Fibroblast of skin of left biceps (primary cell): Measurements from ENCODE around the gene DDX41.
"Not testable (repeated sequence)": the region's sequence is repeated elsewhere in the genome, so short reads cannot be mapped to it uniquely, and the experiment has no call there.

Experiments used
- DNase-seq, 2 experiments: peaks; one replicate each; pipeline ENCODE4 v3.0.0-alpha.2; 2013; ENCODE audit warnings: low read depth in 2 of 2

DDX41 gene

DNA sequence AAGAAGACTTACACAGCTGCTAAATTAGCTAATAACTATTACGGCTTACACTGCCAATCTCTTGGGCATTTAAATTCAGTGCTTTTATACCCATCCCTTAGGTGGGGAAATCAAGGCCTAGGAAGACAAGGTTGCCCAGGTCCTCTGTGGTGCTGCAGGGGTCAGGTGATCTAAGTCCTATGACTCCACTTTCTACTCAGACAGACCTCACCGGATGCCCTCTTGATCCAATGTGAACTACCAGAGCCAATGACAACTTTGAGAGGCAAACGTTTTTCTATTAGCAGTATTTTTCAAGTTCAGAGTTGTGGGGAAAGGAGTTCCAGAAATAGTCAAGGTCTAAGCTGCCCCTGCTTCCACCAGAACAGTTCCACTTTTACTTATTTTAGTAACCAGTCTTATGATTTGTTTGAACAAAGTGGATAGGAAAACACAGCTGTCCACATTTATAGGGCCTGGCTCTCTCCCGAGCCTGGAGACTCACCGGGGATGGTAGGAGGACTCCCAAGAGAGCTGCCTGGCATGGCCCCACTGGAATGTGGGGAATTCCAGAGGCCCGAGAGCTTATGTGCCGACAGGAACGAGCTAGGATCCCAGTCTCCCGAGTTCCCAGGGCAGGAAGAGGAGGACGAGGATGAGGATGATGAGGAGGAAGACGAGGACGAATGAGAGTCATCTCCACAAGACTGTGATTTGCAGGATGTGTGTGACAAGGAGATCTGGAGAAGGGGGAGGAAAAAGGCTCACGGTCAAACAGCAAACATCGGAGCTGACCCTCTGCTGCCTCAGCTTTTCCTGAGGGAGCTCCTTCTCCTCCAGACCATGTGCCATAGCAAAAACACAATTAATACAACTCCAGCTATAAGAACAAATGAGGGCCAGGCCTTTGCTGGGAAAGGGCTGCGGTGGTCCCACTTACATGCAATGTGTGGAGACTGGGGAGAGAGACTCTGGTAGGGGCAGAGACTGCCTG, 20.9 kb upstream of the DDX41 start:
- no peak for DNase-seq

DNA sequence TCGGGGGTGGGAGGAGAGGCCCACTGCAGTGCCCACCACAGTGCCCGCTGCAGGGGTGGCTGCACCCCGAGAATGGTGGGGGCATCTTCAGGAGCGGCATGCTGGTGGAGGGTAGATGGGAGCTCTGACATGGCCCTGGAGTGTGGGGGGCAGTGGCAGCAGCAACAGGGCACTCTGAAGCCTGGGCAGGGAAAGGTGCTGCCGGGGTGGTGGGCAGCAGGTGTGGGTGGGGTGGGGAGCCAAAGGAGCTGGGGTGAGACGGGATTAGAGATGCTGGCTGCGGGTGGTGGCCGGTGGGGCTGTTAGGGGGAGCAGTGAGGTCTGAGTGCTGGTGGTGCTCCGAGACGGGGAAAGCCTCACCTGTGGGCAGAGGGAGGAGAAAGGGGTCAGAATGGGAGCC, 19.6 kb upstream of the DDX41 start:
- no peak for DNase-seq

DNA sequence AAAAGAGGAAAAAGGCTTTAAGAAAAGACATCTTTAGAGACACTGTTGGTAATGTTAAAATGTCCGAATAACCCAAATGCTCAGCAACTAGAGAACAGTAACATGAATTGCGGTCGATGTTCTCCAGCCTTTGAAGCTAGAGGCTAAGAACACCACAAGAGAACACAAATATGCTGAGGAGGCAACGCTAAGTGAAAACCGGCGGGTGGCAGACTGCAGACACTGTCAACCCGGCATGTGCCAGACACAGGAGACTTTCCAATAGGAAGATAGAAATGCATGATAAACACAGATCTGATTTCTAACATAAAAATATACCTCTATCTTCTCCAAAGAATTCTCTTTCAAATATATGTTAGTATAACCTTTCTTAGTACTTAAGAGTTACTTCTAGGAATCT, 18.4 kb upstream of the DDX41 start:
- no peak for DNase-seq

DNA sequence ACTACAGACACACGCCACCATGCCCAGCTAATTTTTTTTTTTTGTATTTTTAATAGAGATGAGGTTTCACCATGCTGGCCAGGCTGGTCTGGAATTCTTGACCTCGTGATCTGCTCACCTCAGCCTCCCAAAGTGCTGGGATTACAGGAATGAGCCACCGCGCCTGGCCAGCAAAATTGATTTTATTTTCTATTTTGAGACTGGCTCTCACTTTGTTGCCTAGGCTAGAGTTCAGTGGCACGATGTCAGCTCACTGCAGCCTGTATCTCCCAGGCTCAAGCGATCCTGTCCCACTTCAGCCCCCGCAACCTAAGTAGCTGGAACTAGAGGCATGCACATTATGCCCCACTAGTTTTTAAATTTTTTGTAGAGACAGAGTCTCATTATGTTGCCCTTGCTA, 17.7 kb upstream of the DDX41 start:
- not testable (repeated sequence) for DNase-seq

DNA sequence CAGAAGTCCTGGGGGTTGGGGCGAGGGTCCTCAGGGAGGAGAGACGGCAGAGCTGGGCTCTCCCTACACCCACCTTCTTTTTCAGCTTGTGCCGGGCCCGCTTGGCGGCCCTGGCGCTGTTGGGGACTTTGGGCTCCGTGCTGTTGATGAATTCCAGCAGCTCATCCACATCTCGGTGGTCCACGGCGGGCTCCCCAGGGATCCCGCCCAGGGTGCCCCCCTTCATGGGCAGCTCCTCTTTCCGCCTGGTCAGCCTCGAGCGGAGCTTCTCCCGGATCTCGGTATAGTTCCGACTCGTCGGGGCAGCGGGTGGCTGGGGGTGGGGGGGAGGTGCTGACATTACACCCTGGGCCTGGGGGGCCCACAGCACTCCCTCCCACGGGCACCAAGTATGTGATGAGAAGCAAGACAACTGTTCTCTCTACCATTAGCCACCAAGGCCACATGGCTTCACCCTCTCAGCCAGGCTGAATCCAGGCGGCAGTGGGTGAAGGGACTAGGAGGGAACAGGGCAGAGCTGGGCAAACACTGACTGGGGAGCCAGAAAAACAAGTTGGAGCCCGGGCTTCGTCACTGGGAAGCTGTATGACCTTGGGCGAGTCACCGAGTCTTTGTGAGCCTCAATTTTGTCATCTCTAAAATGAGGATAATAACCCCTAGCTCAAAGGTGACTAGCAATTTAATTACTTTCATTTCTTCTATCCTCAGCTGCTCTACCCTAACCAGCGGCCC, 14.6 kb upstream of the DDX41 start:
- no peak for DNase-seq

DNA sequence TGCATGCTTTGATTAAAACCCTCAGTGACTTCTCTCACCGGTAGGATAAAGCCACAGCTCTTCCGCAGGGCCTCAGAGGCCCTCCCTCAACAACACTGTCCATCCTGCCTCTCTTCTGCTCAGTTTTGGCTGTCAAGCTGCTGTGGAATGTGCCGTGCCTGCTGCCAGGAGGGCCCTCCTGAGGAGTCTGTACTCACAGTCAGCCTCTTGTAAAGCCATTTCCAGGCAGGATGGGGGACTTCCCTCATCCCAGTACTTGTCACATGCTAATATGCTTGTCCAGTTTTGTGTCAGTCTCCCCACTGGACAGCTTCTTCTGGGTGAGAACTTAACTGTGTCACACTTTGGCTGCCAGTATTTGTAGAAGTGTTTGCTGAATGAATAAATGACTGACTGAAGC, 13.9 kb upstream of the DDX41 start:
- DNase-seq, result no peak

DNA sequence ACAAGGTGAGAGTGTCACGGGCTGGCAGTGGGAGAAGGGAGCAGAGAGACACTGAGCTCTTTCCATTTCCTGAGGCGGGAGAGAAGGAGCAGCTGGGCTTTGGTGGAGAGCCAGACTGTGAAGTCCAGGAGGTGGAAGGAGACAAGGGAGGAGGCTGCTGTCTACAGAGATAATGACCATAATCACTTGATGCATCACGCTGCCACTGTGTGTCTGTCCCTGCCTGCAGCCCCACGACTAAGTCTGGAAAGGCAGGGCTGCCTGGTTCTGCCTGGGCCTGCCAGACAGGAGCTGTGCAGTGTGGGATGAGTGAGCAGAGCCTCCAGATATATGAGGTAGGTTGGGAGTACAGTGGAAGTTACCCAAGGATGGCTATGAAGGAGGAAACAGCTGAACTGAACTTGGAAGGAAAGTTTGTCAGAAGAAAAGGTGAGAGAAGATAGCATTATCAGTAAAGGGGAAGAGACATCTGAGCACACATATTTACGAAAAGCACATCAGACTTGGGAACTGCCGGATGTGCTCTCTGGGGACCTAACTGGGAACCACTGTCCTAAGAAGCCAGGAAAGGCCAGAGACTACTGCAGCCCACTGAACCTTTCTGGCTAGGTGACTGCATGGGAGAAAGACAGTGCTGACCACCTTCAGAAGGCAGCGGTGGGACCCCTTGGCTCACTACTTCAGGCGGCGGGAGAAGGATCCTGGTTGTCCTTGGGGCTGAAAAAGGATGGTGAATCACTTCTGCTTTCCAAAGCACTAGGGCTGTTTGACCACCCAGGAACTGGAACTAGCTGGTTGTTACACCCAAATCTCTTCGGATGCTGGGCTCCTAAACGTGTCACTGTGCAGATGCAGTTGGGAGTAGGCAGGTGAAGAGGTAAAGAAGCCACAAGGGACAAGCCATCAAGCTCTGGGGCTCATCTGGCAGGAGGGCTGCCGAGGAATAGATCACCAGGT, 12.8 kb upstream of the DDX41 start:
- DNase-seq, result no peak

DNA sequence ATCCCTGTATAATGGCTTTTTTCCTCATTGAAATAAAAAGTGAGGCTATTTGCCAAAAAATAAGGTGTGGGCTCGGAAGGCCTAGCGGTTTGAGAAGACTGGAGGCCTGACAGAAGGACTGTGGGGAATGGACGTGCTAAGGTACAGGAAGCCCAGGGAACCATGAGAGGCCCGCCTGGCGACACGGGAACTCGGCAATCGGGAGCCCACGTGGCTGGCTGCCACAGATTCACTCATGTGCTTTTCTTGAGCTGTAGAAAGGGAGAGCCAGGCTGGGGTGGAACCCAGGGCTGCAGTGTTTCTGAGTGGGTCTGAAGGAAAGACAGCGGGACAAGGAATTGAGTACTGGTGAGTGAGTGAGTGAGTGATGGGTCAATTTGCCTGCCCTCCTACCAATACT, 11.9 kb upstream of the DDX41 start:
- DNase-seq, result no peak

DNA sequence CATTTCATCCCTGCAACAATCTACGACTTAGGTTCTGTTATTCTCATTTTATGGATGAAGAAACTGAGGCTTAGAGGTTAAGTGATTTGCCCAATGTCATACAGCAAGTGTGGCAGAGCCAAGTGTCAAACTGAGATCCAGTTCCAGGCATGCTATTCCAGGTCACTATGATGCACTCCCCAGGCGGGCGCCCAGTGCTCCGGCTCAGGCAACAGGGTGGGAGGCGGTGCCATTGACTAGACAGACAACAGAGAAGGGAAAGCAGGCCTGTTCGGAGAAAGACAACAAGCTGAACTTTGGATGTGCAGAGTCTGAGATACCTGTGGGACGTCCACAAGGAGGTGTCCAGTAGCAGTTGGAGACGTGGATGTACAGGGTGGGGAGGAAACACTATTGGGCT, 10.8 kb upstream of the DDX41 start:
- no peak for DNase-seq

DNA sequence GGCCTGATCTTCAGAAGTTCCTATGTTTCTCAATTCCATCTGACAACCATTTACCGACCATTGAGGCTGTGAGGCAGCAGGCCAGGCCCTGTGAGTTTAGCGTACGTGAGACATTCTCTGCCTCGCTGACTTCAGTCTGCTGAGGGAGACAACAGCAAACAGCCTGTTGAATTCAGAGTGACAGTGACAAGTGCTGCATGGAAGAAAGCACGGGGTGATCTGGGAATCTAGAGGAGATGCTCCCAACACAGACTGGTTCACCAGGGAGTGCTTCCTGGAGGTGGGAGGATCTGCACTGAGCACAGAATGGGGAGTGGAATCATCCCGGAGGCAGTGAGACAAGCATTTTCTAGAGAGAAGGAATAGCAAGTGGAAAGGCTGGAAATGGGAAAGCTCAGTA, 10.0 kb upstream of the DDX41 start:
- no peak for DNase-seq

DNA sequence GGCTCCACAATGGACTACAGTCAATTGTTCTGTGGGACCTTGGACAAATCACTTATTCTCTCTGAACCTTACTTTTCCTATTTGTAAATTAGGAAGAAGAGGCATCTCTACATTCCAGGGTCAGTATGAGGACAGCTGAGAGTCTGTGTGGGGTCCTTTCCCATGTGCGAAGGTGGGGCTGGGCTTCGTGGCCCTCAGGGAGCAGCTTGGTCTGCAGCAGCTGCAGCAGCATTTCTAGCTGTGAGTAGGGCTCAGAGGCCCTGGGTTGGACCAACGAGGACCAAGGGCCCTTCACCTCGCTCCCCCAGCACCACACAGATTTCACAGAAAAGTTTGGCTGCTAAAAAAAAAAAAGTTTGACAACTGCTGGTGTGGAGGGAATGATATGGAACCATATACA, 9.4 kb upstream of the DDX41 start:
- no peak for DNase-seq

DNA sequence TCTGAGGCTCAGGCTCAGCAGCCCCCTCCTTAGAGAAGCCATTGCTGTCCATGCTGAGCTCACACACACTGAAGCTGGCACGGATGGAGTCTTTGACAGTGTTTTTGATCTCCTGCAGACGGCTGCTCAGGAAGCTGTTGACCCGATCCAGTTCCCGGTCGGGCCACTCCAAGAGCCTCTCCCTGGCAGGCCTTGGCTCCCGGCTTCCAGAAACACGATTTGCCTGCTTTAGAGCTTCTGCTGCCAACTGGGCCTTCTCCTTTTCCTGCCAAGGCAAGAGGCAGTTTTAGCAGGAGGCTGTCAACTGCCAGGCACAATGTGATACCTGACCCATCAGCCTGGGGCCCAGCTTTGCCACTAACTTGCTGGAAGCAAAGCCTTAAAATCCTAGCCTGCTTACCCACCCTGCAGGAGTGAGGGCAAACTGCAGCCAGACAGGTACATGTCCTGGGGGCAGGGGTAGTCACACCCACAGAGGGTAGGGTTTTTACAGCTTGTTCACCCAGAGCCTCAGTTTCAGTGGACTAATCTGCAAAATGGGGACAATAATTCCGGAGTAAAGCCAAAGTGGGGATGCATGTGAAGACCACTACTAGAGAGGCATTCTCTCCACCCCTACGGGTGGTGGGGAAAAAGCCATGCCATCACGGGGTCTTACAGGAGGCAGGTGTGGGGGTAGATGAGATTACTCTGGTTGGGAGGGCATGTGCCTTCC, 8.3 kb upstream of the DDX41 start:
- DNase-seq, result no peak

DNA sequence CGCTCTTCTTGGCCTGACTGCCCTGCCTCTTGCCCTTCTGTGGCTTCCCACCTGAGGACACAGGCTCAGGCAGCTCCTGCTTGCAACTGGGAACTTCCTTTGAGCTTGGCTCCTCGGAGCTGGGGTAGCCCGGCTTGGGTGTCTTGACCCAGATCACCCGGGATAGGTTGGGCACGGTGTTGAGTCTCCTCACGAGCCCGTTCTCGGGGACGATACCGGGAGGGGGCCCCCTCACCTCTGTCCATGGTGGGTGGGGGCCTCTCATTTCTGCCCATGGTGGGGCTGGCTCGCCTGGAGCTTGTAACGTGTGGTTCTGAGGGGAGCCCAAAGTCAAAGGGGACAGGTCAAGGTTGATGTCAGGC, 7.8 kb upstream of the DDX41 start:
- DNase-seq, result no peak

DNA sequence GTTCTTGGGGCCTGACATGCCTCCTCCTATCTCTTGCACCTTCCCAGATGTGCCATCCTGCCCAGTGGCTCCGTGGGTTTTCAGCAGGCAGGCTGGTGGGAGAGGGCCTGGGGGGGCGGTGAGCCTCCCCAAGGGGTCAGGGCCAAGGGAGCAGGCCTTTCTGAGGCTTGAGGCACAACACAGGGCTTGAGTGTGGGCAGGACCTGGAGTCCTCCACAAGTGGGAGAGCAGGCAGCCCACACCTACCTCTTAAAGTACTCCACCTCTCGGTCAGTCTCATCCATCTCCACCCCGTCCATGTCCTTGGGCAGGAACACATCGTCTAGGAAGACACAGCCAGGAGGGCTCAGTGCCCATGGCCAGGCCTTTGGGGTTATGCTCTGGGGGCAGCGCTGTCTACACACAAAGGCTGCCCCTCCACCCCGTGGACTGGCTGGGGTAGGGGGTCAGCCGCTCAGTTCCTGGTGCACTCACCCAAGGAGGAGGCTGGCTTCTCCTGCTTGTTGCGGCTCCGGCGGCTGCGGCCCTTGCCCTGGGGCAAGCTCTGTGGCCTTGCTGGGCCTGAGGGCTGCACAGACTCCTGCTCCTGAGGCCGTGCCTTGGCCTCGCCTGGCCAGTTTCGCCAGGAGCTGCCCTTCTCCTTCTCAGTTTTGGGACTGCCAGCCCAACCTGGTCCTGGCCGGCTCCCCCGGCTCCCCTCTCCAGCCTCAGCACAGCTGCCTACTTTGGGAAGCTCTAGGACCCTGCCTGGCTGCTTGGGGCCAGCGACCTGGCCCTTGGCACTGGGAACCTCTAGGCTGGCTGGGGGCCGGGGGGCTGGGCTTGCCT, 7.2 kb upstream of the DDX41 start:
- DNase-seq, result no peak

DNA sequence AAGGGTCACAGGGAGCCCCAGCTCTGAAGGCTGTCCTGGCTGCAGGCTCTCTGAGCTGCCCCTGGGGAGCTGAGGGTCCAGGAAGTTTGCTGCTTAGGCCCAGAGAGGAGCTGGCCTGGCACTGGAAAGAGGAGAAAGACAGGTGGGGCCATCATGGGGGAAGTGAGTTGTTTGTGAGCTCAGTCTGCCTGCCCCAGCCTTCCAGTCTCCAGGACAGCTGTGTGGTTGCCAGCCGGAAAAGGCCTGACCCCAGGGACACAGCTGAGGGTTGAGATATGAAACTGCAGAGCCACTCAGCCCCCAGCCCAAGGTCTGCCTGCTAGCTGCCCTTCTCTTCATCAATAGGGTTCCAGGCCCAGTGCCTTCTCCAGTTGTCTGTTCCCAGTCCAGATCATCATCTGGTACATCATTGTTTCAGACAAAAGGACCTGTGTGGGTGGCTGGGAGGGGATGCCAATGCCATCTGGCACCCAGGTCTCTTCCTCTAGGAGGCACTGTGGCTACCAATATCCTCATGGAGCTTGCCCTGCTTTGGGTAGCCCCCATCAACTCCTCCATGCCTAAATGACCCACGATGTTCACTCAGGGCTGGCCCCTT, 4.3 kb upstream of the DDX41 start:
- DNase-seq, result no peak

DNA sequence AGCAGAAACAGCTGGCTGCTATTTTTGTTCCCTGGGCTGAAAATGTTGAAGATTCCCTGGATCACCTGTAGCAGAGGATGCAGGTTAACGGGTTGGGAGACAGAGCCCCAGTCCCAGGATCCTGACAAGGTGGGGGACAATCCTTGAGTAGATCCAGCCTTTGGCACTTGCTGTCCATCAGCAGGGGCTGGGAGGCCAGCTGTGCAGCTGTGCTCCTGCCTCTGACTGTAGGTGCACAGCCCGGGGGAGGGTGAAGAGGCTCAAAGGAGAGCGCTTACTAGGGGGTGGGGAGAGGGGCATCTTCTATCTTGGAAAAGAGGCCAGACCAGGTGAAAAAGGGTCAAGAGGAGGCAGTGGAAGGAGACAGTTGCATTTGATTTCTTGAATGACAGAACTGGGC, 3.5 kb upstream of the DDX41 start:
- no peak for DNase-seq

DNA sequence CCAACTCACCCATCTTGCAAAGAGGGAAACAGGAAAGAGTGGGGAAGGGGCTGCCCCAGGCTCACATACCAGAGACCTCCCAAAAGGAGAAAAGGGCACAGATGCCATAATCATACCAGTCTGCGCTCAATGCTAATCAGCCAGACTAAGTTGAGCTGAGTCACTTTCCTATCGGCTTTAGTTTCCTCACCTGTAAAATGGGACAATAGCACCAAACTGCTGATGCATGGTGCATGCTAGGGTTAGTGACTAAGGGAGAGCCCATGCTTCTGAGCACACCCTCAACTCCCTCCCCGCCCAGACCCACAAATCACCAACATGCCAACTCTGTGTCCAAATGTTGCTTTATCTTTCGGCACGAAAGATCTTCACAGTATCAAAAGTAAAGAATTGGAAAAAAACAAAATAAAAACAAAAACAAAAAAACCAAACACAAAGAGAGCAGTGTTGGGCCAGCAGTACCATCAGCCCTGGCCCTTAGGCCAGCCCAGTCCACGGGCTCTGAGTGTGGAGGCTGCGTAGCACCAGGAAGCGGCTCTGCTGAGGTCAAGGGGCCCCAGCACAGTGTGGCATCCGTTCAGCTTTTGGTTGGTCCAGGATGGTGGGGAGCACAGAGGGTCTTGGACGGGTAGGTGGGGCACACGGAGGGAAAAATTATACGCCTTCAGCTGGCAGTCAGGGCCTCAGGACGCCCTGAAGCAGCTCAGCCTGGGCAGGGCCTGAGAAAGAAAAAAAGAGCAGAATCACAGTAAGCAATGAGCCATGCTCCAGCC, 2.9 kb upstream of the DDX41 start:
- DNase-seq, result no peak

DNA sequence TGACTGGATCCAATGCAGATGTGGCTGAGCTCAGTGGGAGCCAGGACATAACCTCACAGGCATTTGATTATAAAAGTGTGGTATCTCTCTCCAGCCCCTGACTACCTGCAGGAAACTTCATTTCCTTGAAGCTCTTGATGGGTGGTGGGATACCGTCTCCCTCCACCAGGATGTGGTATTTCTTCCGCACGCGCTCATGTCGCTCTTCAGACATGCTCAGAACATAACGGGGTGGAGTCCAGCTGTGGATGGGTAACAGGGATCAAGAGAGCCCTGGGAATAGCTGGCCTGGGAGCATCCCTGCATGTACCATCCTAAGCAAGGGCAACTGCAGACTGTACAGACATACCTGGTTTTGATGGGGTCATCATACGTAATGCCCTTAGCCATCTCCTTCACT, 1.2 kb downstream of the DDX41 start:
- DNase-seq, result no peak

DNA sequence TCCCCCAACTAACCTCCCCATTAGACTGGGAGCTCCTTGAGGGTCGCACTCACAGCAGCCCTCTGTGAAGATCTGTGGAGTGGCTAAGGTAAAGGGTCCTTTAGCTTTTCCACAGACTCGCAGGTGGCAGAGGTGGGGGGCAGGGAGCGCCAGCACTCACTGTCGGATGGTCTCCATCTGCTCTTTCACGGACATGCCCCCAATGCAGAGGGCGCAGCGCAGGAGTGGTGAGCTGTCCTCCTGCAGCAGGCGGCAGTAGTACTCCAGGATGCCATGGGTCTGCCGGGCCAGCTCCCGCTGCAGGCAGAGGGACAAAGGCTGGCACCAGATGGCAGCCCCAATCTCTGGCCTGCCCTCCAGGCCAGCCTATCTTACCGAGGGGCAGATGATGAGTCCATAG, 2.2 kb downstream of the DDX41 start:
- no peak for DNase-seq
